ENCODE measurements around the gene TNRC18. TPM values are rescaled to one million over a fixed set of nuclear protein-coding genes. Genes with fewer than 3 reads are reported as not detected.

The TNRC18 gene
- total and polyA plus RNA-seq, 2 donors (not counting 1 experiment from before 2014, with no cell fraction given), result 17.8 to 75.0 TPM

GRCh38 chr7:5441840-5442503, 18.3 kb upstream of the TNRC18 start:
- Histone ChIP-seq H3K4me3 (ENCODE audit: control extremely low read depth in 1 of 5, extremely low read depth in 1 of 5, insufficient read depth in 1 of 5, low read depth in 2 of 5, low read length in 4 of 5) (no peak overlapping the region), H3K79me2 (ENCODE audit: control insufficient read depth, insufficient read depth, low read length) (no peaks in the 10 kb centered on the region), H3K9ac (ENCODE audit: low read length) (no peak overlapping the region), H3K9me3 (ENCODE audit: control extremely low read depth in 1 of 3, control insufficient read depth in 2 of 3, insufficient read depth in 1 of 3, low read length in 2 of 3) (peaks cover 0 to 12% (median 0%) of the 10 kb centered on the region in 3 donors), H3K27me3 (replicated peaks in 1 of 4; ENCODE audit: control extremely low read depth in 1 of 4, control insufficient read depth in 3 of 4, insufficient read depth in 4 of 4, low read length in 3 of 4) (peaks cover 0 to 8% (median 0%) of the 10 kb centered on the region in 4 experiments), H2AFZ (ENCODE audit: insufficient read depth, low read depth, low read length, poor library complexity, severe bottlenecking) (no peak overlapping the region), H3K27ac (ENCODE audit: low read length in 2 of 2) (no peak overlapping the region), H3K4me1 (ENCODE audit: control insufficient read depth in 2 of 2, insufficient read depth in 2 of 2, low read length in 2 of 2) (peaks cover 0 to 2% of the 10 kb centered on the region in 2 donors), H4K20me1 (ENCODE audit: control insufficient read depth, insufficient read depth, low read length, poor library complexity, severe bottlenecking) (no peaks in the 10 kb centered on the region), H3K4me2 (replicated peaks; ENCODE audit: low read depth, low read length, poor library complexity, severe bottlenecking) (no peak overlapping the region), H3K36me3 (replicated peaks in 1 of 2; ENCODE audit: control extremely low read depth in 1 of 2, control insufficient read depth in 1 of 2, extremely low read depth in 1 of 2, insufficient read depth in 2 of 2, low read length in 1 of 2) (no peaks in the 10 kb centered on the region)
- no peak overlapping the region for H3K4me3 Mint-ChIP-seq
- H3K27me3 Mint-ChIP-seq, result peaks cover 3% of the 10 kb centered on the region
- H3K27ac Mint-ChIP-seq, result no peak overlapping the region
- ATAC-seq (ENCODE audit: low read depth) (no peak), DNase-seq (no peak)
- POLR2A ChIA-PET, result no interaction called here
- H3K4me1 Mint-ChIP-seq, result peaks cover 3% of the 10 kb centered on the region
- peaks cover 2% of the 10 kb centered on the region for H3K9me3 Mint-ChIP-seq (ENCODE audit: insufficient read depth)
- WGBS (ENCODE audit: insufficient coverage), result 37% methylated on average over 9 of the region's 11 CpGs
- intact Hi-C loops (cut with micrococcal nuclease), result no loop called here
- CTCF ChIA-PET, result interaction anchor here (1.2 kb wide), 1 partner anchor 53 kb away, joined by 3 read pairs; no protein-coding TSS in a partner anchor
- TF ChIP-seq EZH2 (IDR thresholded peaks at IDR 0.05; ENCODE audit: borderline replicate concordance, insufficient read depth, low read depth, low read length, poor library complexity, severe bottlenecking) (no peak), CTCF (IDR thresholded peaks at IDR 0.05) (no peak)

All from B cell (primary cell).